Osteoblast (primary cell): ENCODE measurements around the gene ROS1. TPM values are rescaled to one million over a fixed set of nuclear protein-coding genes. Genes with fewer than 3 reads are reported as not detected.

Experiments used
- DNase-seq: peaks from one replicate; pipeline ENCODE4 v3.0.0; 2011; ENCODE audit warnings: low spot score, mixed read lengths; ENCODE audit not compliant: insufficient read length; ENCODE audit errors: missing footprints
- H2AFZ ChIP-seq: 2 replicates; pipeline ENCODE4 v1.6.0; 2011; ENCODE audit warnings: mild to moderate bottlenecking, low read length
- H3K27ac ChIP-seq: 2 replicates; pipeline ENCODE4 v1.5.1; 2011; ENCODE audit warnings: mild to moderate bottlenecking, low read depth, low read length, moderate library complexity
- H3K27me3 ChIP-seq: 2 replicates; pipeline ENCODE4 v1.6.0; 2012; ENCODE audit warnings: mild to moderate bottlenecking, control low read depth, inconsistent platforms, low read length, moderate library complexity; ENCODE audit not compliant: insufficient read depth
- H3K36me3 ChIP-seq: 2 replicates; pipeline ENCODE4 v1.5.1; 2011; ENCODE audit warnings: mild to moderate bottlenecking, low read length, control low read depth, moderate library complexity; ENCODE audit not compliant: insufficient read depth
- H3K4me1 ChIP-seq: 2 replicates; pipeline ENCODE4 v1.5.1; 2011; ENCODE audit warnings: mild to moderate bottlenecking, low read length, control low read depth, moderate library complexity; ENCODE audit not compliant: insufficient read depth
- H3K4me2 ChIP-seq: 2 replicates; pipeline ENCODE4 v1.6.0; 2011; ENCODE audit warnings: mild to moderate bottlenecking, low read length; ENCODE audit not compliant: insufficient read depth
- H3K4me3 ChIP-seq: fragments of 200-600 bp; sonication (generic); 3 replicates; pipeline ENCODE4 v1.5.1; 2012; ENCODE audit warnings: mild to moderate bottlenecking, low read length, inconsistent platforms; ENCODE audit not compliant: insufficient read depth
- H3K79me2 ChIP-seq: 2 replicates; pipeline ENCODE4 v1.6.0; 2012; ENCODE audit warnings: mild to moderate bottlenecking, low read length, control low read depth, inconsistent platforms; ENCODE audit not compliant: insufficient read depth
- H3K9me3 ChIP-seq: 2 replicates; pipeline ENCODE4 v1.5.1; 2011; ENCODE audit warnings: low read depth, low read length, control low read depth
- H4K20me1 ChIP-seq: 2 replicates; pipeline ENCODE4 v1.6.0; 2012; ENCODE audit warnings: mild to moderate bottlenecking, low read length, control low read depth; ENCODE audit not compliant: insufficient read depth
- total RNA-seq: library from RNA; depleted of rRNA; stranded (reverse); fragments of >200 nt; gene quantifications from 2 replicates; pipeline ENCODE4 v1.2.3, GENCODE V29; 2012
- TF ChIP-seq, protein P1 (sequence below): IDR thresholded peaks from 2 replicates; pipeline ENCODE4 v1.5.1; 2011; ENCODE audit warnings: mild to moderate bottlenecking, low read depth, low read length, moderate library complexity; ENCODE audit errors: extremely low read depth

The ROS1 gene
- total RNA-seq, 1 donor, result 1.4 TPM

DNA sequence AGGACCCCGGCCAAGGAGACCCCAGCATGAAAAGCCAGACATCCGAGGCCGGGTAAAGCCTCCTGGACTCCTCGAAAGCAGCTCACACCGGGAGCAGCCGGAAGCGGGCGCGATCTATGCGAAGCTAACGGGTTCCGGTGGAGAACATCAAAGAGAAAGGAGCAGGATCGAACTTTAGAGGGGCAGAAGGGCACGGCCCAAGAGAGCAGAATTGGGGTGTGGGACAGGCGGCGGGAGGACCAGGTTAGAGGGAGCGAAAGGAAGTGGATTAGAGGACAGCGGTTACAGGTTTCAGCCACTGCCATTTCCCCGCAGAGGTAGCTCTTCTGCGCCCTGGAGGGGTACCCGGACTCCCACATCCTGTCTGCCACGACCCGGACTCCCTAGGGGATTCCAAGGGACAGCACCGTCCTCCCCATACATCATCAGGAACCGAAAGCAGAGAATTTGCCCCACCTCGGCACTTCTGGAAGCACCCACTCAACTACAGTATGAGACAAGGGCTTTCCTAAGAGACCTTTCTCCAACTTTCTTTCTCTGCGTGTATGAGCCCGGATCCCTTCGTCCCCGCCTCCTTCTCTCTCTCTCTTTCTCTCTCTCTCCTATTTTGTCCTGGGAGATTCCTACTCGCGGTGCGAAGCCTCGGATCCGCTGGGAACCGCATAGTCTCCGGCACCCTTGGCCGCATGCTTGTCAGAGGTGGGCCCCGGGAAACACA lies 160.9 kb downstream of the ROS1 start:
- H3K27ac ChIP-seq, result no peak overlapping the region
- H4K20me1 ChIP-seq, result no peaks in the 10 kb centered on the region
- peaks cover 96% of the 10 kb centered on the region for H3K27me3 ChIP-seq
- peak overlapping the region; percentile 67 for H2AFZ ChIP-seq
- peak; percentile 73 for DNase-seq
- H3K4me2 ChIP-seq, result peak overlapping the region; percentile 65
- no peaks in the 10 kb centered on the region for H3K36me3 ChIP-seq
- peak overlapping the region; percentile 59 for H3K4me3 ChIP-seq
- TF ChIP-seq, protein P1, sequence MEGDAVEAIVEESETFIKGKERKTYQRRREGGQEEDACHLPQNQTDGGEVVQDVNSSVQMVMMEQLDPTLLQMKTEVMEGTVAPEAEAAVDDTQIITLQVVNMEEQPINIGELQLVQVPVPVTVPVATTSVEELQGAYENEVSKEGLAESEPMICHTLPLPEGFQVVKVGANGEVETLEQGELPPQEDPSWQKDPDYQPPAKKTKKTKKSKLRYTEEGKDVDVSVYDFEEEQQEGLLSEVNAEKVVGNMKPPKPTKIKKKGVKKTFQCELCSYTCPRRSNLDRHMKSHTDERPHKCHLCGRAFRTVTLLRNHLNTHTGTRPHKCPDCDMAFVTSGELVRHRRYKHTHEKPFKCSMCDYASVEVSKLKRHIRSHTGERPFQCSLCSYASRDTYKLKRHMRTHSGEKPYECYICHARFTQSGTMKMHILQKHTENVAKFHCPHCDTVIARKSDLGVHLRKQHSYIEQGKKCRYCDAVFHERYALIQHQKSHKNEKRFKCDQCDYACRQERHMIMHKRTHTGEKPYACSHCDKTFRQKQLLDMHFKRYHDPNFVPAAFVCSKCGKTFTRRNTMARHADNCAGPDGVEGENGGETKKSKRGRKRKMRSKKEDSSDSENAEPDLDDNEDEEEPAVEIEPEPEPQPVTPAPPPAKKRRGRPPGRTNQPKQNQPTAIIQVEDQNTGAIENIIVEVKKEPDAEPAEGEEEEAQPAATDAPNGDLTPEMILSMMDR, result no peak
- peaks cover 7% of the 10 kb centered on the region for H3K4me1 ChIP-seq
- peaks cover 2% of the 10 kb centered on the region for H3K9me3 ChIP-seq
- H3K79me2 ChIP-seq, result no peaks in the 10 kb centered on the region

DNA sequence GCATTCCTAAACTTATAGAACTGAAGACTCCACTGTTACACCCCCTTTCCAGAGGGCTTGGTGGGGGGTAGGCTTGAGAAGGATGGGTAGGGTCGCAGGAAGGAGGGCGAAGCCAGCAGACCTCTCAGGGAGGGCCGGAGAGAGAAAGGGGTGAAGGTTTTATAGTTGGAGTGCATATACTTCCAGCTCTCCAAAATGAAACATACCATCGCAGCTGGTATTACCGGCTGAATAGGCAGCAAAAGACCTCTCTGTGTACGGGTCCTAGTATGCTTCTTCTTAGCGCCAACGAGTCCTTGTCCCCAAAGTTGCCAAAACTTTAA lies 161.4 kb downstream of the ROS1 start:
- H3K27me3 ChIP-seq, result peaks cover 91% of the 10 kb centered on the region
- no peak overlapping the region for H2AFZ ChIP-seq

DNA sequence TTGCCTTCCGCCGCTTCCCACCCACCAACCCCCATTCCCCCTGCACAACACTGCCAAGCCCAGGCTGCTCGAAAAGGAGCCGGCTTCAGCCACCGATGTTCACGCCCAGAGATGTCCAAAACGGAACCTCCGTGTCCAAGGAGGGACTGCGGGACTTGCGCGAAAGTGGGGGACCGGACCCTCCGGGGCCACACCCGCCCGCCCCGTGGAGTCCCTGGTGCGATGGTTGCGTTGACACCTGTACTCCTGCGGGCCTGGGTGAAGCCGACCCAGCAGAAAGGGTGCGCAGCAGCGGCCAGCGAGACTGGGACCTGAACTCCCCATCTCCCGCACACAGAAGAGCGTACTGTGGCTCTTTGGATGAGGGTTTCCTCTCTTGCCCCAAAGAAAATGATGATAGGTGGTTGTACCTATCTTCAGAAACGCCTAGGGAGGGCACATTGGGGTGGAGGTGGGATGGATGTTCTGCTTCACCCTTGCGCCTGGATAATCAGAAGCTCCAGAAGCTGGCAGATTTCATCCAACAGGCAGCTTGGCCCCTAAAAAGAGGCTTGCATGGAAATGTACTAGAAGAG lies 162.3 kb downstream of the ROS1 start:
- no peaks in the 10 kb centered on the region for H4K20me1 ChIP-seq
- no peak overlapping the region for H3K27ac ChIP-seq
- no peaks in the 10 kb centered on the region for H3K79me2 ChIP-seq
- peak; percentile 73 for DNase-seq
- TF ChIP-seq, protein P1, result no peak
- H2AFZ ChIP-seq, result no peak overlapping the region
- no peaks in the 10 kb centered on the region for H3K36me3 ChIP-seq
- peaks cover 7% of the 10 kb centered on the region for H3K4me1 ChIP-seq
- peaks cover 2% of the 10 kb centered on the region for H3K9me3 ChIP-seq
- H3K27me3 ChIP-seq, result peaks cover 82% of the 10 kb centered on the region
- H3K4me2 ChIP-seq, result no peak overlapping the region
- no peak overlapping the region for H3K4me3 ChIP-seq

More for the DNA sequence above, 161.4 kb downstream of the ROS1 start:
- H4K20me1 ChIP-seq, result no peaks in the 10 kb centered on the region
- no peaks in the 10 kb centered on the region for H3K79me2 ChIP-seq
- H3K4me3 ChIP-seq, result peak overlapping the region; percentile 59
- H3K4me1 ChIP-seq, result peaks cover 7% of the 10 kb centered on the region
- TF ChIP-seq, protein P1, result no peak
- DNase-seq, result peak; percentile 72
- peaks cover 2% of the 10 kb centered on the region for H3K9me3 ChIP-seq
- H3K4me2 ChIP-seq, result peak overlapping the region; percentile 65
- H3K36me3 ChIP-seq, result no peaks in the 10 kb centered on the region
- no peak overlapping the region for H3K27ac ChIP-seq

DNA sequence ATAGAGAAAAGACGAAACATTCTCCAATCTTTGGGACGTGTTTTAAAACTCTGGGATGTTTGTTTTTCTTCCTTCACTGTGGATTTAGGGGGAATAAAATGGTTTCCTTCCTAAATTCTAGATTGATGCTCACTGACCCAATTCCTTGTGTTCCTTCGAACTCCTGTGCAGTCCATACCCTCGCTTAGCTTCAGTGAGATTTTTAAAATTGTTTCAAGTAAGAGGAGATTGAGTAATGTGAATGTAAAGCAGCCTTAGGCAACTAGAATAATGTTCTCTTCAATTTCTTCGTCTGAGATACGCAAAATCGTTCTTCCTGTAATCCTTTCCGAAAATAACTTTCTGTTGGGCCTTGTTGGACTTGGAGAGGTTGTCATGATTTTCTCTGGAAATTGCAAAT lies 162.9 kb downstream of the ROS1 start:
- H2AFZ ChIP-seq, result no peak overlapping the region
- no peak overlapping the region for H3K4me3 ChIP-seq
- no peaks in the 10 kb centered on the region for H3K36me3 ChIP-seq
- no peak overlapping the region for H3K27ac ChIP-seq
- peaks cover 76% of the 10 kb centered on the region for H3K27me3 ChIP-seq
- no peak for DNase-seq
- H3K4me1 ChIP-seq, result peaks cover 7% of the 10 kb centered on the region
- no peaks in the 10 kb centered on the region for H3K79me2 ChIP-seq
- TF ChIP-seq, protein P1, result no peak
- H4K20me1 ChIP-seq, result no peaks in the 10 kb centered on the region
- H3K4me2 ChIP-seq, result no peak overlapping the region
- peaks cover 2% of the 10 kb centered on the region for H3K9me3 ChIP-seq
